Measurements from ENCODE around the gene PRRC1.

PRRC1 gene

GRCh38 chr5:127517480-127518318 is at the start of gene PRRC1:
TSS of gene PRRC1 (plus strand) at chr5:127517640. CDS start at chr5:127523480, 5,840 bp downstream.
- in situ Hi-C loops (cut with MboI; ENCODE audit: low sequenced_read_pairs) = no loop called here

GRCh38 chr5:127471211-127471610 is 46.2 kb upstream of the PRRC1 start:
- in situ Hi-C loops (cut with MboI; ENCODE audit: low sequenced_read_pairs) = no loop called here

GRCh38 chr5:127472700-127473099 is 44.7 kb upstream of the PRRC1 start:
- in situ Hi-C loops (cut with MboI; ENCODE audit: low sequenced_read_pairs) = no loop called here

GRCh38 chr5:127486471-127486870 is 31.0 kb upstream of the PRRC1 start:
- in situ Hi-C loops (cut with MboI; ENCODE audit: low sequenced_read_pairs) = no loop called here

- in situ Hi-C loops (cut with MboI; ENCODE audit: low sequenced_read_pairs) = no loop called here
Observed at GRCh38 chr5:127492854-127493738, 24.3 kb upstream of the PRRC1 start.

GRCh38 chr5:127498548-127498947 is 18.9 kb upstream of the PRRC1 start:
- in situ Hi-C loops (cut with MboI; ENCODE audit: low sequenced_read_pairs) = no loop called here

- in situ Hi-C loops (cut with MboI; ENCODE audit: low sequenced_read_pairs) = no loop called here
Observed at GRCh38 chr5:127505905-127506304, 11.5 kb upstream of the PRRC1 start.

GRCh38 chr5:127506616-127507015 is 10.8 kb upstream of the PRRC1 start:
- in situ Hi-C loops (cut with MboI; ENCODE audit: low sequenced_read_pairs) = no loop called here

- in situ Hi-C loops (cut with MboI; ENCODE audit: low sequenced_read_pairs) = no loop called here
Observed at GRCh38 chr5:127508644-127509373, 8.6 kb upstream of the PRRC1 start.

- in situ Hi-C loops (cut with MboI; ENCODE audit: low sequenced_read_pairs) = no loop called here
Observed at GRCh38 chr5:127513408-127513970, 4.0 kb upstream of the PRRC1 start.

- in situ Hi-C loops (cut with MboI; ENCODE audit: low sequenced_read_pairs) = no loop called here
Observed at GRCh38 chr5:127514816-127515215, 2.6 kb upstream of the PRRC1 start.

GRCh38 chr5:127515693-127516440 is 1.6 kb upstream of the PRRC1 start:
- in situ Hi-C loops (cut with MboI; ENCODE audit: low sequenced_read_pairs) = no loop called here

GRCh38 chr5:127517110-127517479 is 345 bp upstream of the PRRC1 start:
- in situ Hi-C loops (cut with MboI; ENCODE audit: low sequenced_read_pairs) = no loop called here

GRCh38 chr5:127518319-127518621 is 830 bp downstream of the PRRC1 start:
- in situ Hi-C loops (cut with MboI; ENCODE audit: low sequenced_read_pairs) = no loop called here

- in situ Hi-C loops (cut with MboI; ENCODE audit: low sequenced_read_pairs) = no loop called here
Observed at GRCh38 chr5:127519527-127519926, 2.1 kb downstream of the PRRC1 start.

GRCh38 chr5:127521138-127521770 is 3.8 kb downstream of the PRRC1 start:
- in situ Hi-C loops (cut with MboI; ENCODE audit: low sequenced_read_pairs) = no loop called here

GRCh38 chr5:127525181-127525580 is 7.7 kb downstream of the PRRC1 start:
- in situ Hi-C loops (cut with MboI; ENCODE audit: low sequenced_read_pairs) = no loop called here

GRCh38 chr5:127529904-127530682 is 12.7 kb downstream of the PRRC1 start:
- in situ Hi-C loops (cut with MboI; ENCODE audit: low sequenced_read_pairs) = no loop called here

GRCh38 chr5:127536687-127537086 is 19.2 kb downstream of the PRRC1 start:
- in situ Hi-C loops (cut with MboI; ENCODE audit: low sequenced_read_pairs) = no loop called here

Measured in hTERT RPE-1 (cell line).